Colonic mucosa (tissue), 4 donors: ENCODE measurements around the gene TCF25. TPM values are rescaled to one million over a fixed set of nuclear protein-coding genes. Genes with fewer than 3 reads are reported as not detected.
A peak's percentile ranks its signal among the peaks of the same experiment; 100 is the strongest.

Experiments used
- DNase-seq: peaks from one replicate; pipeline ENCODE4 v3.0.0-alpha.2; 2020
- H3K27ac ChIP-seq: fragments of 200-600 bp; one replicate; pipeline ENCODE4 v1.8.0; 2021
- H3K27me3 ChIP-seq: fragments of 200-600 bp; one replicate; pipeline ENCODE4 v1.8.0; 2021
- H3K36me3 ChIP-seq: fragments of 200-600 bp; one replicate; pipeline ENCODE4 v1.8.0; 2021
- H3K4me1 ChIP-seq: fragments of 200-600 bp; one replicate; pipeline ENCODE4 v1.8.0; 2021; ENCODE audit warnings: mild to moderate bottlenecking
- H3K4me3 ChIP-seq: fragments of 200-600 bp; one replicate; pipeline ENCODE4 v1.8.0; 2021
- H3K9ac ChIP-seq, 2 donors: one replicate each; pipeline ENCODE4 v1.7.0; 2013; ENCODE audit warnings: control low read depth in 2 of 2, low read depth in 2 of 2, low read length in 2 of 2
- H3K9me3 ChIP-seq: fragments of 200-600 bp; one replicate; pipeline ENCODE4 v1.8.0; 2021
- intact Hi-C: fragments of 100-400 bp; cut with DNase I; formaldehyde crosslinking; loops from one replicate; pipeline ENCODE4 v1.14.1; 2022
- total RNA-seq, 2 donors: library from RNA; stranded (reverse); fragmentation: NEBNext Ultra II Directional in 1 of 2; extraction: Animal tissue kit (Norgen Biotek cat#: 25700) in 1 of 2; gene quantifications; one replicate each; pipeline ENCODE4 v1.2.1, GENCODE V29; 2021
- TF ChIP-seq, protein P1 (sequence below): fragments of 200-600 bp; IDR thresholded peaks from one replicate; pipeline ENCODE4 v1.8.0; 2022; ENCODE audit warnings: antibody characterized with exemption, mild to moderate bottlenecking
- donor health status: healthy.
- donor health status: DM: no; HTN: no; CAD: no.
- donor health status: DM: no; HTN: no; CAD: no.

The TCF25 gene
- total RNA-seq, 2 donors from 2014 or later, result 164 to 165 TPM

DNA sequence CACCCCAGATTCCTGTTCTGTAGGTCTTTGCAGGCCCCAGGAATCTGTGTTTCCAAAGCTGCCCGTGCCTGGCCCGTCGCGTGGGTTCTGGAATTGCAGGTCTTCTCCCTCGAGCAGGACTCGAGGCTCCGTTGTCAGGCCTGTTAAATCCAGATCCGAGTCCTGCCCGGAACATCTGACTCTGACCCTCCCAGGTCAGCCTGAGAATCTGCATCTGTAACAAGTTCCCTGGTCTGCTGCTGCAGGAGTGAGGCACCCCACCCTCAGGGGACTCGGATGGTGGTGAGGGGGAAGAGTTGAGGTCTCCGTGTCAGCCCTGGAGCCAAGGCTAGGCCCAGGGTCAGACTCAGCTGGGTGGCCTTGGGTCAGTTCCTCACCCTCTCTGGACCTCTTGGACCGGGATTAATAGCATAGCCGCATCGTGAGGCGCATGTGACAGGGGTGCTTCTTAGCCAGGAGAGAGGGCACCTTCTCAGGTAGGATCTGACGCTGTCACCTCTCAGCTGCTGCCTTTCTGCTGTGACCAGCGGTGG is 36.3 kb upstream of the TCF25 start:
- peaks cover 16% of the 10 kb centered on the region for H3K4me1 ChIP-seq
- peak overlapping the region; percentile 28 to 92 for H3K9ac ChIP-seq
- no peaks in the 10 kb centered on the region for H3K9me3 ChIP-seq
- H3K27ac ChIP-seq, result peak overlapping the region; percentile 80
- no peaks in the 10 kb centered on the region for H3K36me3 ChIP-seq
- intact Hi-C loops, result no loop called here
- no peaks in the 10 kb centered on the region for H3K27me3 ChIP-seq
- no peak for DNase-seq
- H3K4me3 ChIP-seq, result peak overlapping the region; percentile 19
- TF ChIP-seq, protein P1, sequence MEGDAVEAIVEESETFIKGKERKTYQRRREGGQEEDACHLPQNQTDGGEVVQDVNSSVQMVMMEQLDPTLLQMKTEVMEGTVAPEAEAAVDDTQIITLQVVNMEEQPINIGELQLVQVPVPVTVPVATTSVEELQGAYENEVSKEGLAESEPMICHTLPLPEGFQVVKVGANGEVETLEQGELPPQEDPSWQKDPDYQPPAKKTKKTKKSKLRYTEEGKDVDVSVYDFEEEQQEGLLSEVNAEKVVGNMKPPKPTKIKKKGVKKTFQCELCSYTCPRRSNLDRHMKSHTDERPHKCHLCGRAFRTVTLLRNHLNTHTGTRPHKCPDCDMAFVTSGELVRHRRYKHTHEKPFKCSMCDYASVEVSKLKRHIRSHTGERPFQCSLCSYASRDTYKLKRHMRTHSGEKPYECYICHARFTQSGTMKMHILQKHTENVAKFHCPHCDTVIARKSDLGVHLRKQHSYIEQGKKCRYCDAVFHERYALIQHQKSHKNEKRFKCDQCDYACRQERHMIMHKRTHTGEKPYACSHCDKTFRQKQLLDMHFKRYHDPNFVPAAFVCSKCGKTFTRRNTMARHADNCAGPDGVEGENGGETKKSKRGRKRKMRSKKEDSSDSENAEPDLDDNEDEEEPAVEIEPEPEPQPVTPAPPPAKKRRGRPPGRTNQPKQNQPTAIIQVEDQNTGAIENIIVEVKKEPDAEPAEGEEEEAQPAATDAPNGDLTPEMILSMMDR, result no peak

DNA sequence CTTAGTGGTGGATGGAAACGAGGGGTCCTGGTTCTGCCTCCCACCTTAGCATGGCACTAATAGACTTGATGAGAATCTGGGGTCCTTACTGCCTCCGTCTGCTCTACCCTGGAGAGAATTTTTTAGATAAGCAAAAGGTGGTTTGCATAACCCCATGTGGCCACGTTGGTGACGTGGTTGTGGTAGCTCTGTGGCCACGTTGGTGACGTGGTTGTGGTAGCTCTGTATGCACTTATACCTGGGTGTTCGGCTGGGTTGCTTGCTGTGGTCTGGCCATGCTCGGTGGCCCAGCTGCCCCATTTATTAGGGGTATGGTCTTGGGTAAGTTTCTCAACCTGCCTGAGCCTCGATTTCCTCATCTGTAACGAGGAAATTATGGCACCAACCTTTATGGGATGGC is 32.1 kb upstream of the TCF25 start:
- no peaks in the 10 kb centered on the region for H3K36me3 ChIP-seq
- no peak for DNase-seq

DNA sequence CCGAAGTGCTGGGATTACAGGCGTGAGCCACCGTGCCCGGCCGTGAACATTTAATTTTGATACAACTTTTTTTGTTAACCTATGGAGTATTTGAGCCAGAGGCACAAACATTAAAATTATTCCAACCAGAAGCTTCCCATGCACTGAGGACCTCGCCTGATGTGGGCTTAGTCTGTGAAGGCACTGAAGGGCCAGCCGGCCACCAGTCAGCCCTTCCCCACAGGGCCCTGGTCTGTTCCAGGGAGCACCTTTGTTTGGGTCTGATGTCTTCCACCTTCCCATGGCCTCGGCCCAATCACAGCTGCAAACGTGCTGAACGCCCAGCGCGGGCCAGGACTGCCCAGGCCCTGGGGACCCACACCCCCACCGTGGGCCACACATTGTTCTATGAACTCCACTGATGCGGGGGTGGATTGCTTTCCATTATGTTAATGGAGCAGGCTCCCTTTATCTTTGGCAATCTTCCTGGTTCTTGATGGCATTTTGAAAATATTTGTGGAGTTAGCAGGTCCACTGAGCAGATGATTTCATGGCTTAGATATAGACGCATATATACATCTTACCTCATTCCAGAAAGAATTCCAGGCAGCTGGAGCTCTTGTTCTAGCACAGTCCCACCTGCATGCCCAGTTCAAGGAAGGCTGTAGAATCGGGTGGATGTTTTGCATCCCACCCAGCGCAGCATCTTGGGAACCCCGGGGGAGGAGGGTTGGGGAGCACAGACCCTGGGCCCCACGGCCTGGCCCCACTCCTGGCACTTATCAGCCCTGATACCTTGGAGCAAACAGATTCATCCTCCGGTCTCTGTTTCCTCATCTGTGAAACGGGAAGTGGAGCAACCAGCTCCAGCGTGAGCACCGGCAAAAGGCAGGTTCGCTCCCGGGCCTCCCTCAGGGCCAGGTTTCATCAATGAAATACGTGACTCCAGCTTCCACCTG is 30.7 kb upstream of the TCF25 start:
- no peaks in the 10 kb centered on the region for H3K9me3 ChIP-seq
- H3K36me3 ChIP-seq, result no peaks in the 10 kb centered on the region
- H3K4me3 ChIP-seq, result no peak overlapping the region
- no peaks in the 10 kb centered on the region for H3K27me3 ChIP-seq
- no peak overlapping the region for H3K27ac ChIP-seq
- TF ChIP-seq, protein P1, result no peak
- no peak overlapping the region for H3K9ac ChIP-seq
- peaks cover 15% of the 10 kb centered on the region for H3K4me1 ChIP-seq
- DNase-seq, result no peak
- intact Hi-C loops, result no loop called here

More for the DNA sequence above, 32.1 kb upstream of the TCF25 start:
- intact Hi-C loops, result no loop called here
- peaks cover 16% of the 10 kb centered on the region for H3K4me1 ChIP-seq
- H3K9ac ChIP-seq, result no peak overlapping the region
- no peak overlapping the region for H3K4me3 ChIP-seq
- H3K27me3 ChIP-seq, result no peaks in the 10 kb centered on the region
- H3K9me3 ChIP-seq, result no peaks in the 10 kb centered on the region
- H3K27ac ChIP-seq, result no peak overlapping the region
- TF ChIP-seq, protein P1, result no peak

DNA sequence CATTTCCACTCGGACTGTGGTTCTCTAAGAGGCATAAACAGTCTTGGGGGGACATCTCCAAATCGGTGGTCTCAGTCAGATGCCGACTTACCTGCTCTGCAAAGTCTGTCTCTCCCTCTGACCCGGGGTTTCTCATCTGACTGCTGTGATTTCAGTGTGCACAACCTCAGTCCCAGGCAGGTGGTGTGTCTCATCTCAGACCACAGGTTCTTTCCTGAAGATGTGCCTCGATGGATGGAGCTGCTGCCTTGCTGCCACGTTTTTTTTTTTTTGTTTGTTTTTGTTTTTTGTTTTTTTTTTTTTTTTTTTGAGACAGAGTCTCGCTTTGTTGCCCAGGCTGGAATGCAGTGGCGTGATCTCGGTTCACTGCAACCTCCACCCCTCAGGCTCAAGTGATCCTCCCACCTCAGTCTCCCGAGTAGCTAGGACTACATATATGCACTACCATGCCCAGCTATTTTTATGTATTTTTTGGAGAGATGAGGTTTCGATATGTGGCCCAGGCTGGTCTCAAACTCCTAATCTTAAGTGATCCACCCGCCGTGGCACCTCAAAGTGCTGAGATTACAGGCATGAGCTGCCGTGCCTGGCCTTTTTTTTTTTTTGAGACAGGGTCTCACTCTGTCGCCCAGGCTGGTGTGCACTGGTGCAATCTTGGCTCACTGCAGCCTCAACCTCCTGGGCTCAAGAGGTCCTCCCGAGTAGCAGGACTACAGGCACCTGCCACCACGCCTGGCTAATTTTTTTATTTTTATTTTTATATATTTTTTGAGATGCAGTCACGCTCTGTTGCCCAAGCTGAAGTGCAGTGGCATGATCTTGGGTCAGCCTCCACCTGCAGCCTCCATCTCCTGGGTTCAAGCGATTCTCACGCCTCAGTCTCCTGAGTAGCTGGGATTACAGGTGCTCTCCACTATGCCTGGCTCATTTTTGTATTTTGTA is 29.7 kb upstream of the TCF25 start:
- Histone ChIP-seq H3K27me3 (no peaks in the 10 kb centered on the region), H3K9me3 (no peaks in the 10 kb centered on the region), H3K9ac (no peak overlapping the region), H3K4me3 (no peak overlapping the region), H3K4me1 (peaks cover 12% of the 10 kb centered on the region), H3K27ac (no peak overlapping the region), H3K36me3 (no peaks in the 10 kb centered on the region)
- no peak for DNase-seq
- TF ChIP-seq, protein P1, result no peak
- intact Hi-C loops, result no loop called here

DNA sequence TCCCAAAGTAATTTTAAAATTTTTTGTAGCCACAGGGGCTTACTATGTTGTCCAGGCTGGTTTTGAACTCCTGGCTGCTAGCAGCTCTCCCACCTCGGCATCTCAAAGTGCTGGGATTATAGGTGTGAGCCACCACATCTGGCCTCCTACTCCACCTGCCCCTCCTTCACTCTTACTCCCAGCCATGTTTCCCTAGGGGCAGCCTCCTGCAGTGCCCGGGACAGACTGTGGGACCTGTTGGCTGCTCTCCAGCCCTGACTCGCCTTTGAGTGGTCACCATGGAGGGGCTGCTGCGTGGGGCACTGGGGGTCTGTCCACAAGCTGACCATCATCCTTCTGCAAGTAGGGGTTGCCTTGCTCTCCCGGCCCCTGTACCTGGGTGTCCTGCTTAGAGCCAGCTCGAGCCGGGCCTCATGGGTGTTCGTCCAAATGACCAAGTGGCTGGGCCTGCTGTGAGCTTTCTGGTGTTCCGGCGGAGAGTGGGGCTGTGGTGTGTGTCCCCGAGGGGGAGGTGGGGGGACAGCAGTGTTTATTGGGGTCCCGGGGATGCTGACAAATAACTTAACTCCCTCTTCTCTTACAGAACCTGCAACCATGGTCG is 28.6 kb upstream of the TCF25 start:
- intact Hi-C loops, result no loop called here
- Histone ChIP-seq H3K9ac (no peak overlapping the region), H3K27me3 (no peaks in the 10 kb centered on the region), H3K27ac (no peak overlapping the region), H3K4me3 (no peak overlapping the region), H3K36me3 (no peaks in the 10 kb centered on the region), H3K9me3 (no peaks in the 10 kb centered on the region), H3K4me1 (peaks cover 12% of the 10 kb centered on the region)
- TF ChIP-seq, protein P1, result no peak
- no peak for DNase-seq
